ENCODE results near the gene TMEM218.

TMEM218 gene

DNA sequence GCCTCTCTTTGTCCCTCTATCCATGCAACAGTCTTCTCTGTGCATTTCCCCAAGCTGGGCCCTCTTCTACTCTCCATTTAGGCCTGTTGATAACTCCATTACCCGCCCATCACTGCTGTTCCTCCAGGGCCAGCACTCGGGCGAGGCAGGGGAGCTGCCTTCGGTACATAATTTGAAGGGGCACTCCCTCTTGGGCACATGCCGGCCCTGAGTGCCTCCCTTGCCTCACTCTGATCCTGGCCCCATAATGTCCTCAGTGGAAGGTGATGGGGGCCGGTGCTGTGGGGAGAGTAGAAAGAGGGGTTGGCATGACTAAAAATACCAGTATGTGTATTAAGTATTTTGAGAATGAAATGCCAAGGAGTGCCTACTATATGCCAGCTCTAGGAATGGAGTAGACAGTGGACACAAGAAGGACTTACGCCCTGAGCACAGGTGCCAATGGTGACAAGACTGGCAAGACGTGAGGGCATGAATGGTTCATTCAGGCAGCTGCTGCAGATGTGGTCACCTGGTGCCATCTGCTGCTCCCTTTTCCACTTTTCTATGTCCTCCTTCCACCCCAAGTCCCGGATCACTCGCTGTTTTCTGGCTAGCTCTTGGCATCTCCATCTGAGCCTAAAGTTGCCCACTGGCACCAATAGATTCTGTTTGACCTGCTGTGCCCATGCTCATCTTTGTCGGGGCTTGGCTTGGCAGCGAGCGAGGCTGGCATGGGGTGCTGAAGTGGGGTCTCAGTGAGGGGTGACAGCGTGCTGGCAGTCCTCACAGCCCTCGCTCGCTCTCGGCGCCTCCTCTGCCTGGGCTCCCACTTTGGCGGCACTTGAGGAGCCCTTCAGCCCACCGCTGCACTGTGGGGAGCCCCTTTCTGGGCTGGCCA, 22.6 kb downstream of the TMEM218 start:
- no peak for DNase-seq

DNA sequence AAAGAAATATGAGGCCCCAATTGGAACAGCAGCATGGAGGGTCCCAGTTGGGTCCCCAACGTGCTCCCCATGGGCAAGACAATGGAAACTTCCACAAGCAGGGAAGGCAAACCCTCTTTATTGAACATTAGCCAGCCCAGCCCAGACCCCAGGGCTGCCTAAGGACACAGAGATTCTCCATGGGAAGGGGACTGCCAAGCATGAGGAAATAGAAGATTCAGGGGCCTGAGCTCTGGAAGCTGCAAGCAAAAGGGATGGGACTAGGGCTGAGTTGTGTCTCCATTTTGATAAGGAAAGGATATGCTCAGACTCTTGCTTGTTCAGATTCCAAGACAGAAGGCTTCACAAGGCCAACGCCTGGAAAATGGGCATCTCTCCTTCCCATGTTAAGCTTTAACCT, 23.3 kb downstream of the TMEM218 start:
- DNase-seq = no peak

DNA sequence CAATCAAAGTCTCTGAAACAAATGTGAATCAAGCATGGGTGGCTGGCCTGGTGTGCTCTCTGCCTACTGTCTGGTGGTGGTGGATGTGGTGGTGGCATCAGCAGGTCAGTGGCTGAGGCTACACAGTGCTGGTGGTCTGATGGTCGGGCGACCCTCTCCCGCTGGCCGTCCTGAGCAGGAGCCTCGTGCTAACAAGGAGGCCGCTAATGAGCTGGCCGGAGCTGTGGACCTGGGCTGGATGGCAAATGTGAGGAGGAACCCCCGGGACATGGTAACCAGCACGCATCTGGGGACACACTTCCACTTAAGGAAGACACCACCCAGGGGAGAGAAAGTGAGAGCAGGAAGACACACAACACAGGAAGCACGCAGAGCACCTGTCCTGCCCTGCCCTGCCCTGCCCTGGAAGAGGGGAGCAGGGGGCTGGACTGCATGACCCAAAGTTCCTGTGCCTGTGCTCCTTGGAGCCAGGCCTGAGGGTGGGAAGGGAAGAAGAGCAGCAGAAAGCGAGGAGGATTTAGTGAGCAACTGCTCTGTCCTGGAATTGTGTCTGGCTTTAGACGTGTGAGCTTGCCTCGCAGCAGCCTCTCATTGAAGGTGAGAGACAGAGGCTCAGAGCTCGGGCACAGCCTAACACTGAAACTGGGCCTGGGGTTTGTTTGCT, 24.7 kb downstream of the TMEM218 start:
- no peak for DNase-seq

DNA sequence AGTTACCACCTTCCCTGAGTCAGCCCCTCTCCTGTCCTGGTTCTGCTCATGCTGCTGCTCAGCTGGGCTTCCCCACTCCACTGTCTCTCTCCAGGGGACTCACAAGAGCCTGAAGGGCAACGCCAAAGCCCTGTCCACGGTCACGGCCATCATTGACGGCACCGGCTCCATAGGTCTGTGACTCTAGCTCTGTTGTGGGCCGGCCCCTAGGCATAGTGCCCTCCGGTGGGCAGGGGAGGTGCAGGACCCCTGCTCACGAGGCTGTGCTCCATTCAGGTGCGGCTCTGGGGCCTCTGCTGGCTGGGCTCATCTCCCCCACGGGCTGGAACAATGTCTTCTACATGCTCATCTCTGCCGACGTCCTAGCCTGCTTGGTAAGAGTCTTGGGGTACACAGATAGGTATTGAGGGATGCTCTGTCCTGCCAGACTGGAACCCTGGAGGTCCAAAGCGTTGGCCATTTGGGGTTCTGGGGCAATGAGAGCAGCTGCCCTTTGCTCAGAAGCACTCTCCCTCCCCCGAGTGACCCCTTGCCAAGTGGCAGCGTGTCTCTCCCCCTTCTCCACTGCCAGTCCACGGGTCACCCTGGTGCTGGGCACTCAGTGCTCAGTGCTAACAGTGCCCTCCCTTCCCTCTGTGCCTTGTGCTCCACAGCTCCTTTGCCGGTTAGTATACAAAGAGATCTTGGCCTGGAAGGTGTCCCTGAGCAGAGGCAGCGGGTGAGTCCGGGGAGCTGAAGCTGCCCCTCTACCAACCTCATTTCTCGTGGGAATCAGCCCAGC, 25.9 kb downstream of the TMEM218 start:
- DNase-seq = no peak

DNA sequence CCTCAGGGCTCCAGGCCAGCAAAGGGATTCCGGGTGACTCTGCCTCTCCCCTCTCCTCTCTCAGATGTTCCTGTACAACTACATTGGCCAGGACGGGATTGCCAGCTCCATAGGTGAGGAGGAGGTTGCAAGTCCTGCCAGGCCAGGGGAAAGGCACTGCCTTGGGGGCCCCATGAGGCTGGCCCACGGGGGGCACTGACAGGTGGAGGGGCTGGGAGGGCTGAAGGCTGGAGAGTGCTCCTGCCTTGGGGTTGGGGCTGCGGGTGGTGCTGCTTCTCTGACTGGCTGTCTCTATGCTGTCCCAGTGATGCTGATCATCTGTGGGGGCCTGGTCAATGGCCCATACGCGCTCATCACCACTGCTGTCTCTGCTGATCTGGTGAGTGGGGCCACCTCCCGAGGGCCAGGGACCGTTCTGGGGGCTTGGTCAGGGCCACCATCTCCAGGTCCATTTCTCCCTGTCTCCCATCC, 26.6 kb downstream of the TMEM218 start:
- DNase-seq = no peak

DNA sequence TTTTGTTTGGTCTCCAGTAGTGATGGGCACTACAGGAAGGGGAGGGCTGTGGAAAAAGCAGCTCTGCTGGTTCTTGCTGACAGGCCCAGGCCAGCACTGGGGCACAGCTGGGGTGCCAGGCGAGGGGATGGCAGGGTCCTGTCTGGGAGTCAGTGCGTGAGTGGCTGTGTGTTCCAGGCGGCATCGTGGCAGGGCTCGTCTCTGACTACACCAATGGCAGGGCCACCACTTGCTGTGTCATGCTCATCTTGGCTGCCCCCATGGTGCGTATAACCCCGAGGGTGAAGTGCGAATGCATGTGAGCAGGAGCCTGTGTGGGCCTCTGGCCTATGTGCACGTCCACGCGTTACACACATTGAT, 27.4 kb downstream of the TMEM218 start:
- DNase-seq = no peak

DNA sequence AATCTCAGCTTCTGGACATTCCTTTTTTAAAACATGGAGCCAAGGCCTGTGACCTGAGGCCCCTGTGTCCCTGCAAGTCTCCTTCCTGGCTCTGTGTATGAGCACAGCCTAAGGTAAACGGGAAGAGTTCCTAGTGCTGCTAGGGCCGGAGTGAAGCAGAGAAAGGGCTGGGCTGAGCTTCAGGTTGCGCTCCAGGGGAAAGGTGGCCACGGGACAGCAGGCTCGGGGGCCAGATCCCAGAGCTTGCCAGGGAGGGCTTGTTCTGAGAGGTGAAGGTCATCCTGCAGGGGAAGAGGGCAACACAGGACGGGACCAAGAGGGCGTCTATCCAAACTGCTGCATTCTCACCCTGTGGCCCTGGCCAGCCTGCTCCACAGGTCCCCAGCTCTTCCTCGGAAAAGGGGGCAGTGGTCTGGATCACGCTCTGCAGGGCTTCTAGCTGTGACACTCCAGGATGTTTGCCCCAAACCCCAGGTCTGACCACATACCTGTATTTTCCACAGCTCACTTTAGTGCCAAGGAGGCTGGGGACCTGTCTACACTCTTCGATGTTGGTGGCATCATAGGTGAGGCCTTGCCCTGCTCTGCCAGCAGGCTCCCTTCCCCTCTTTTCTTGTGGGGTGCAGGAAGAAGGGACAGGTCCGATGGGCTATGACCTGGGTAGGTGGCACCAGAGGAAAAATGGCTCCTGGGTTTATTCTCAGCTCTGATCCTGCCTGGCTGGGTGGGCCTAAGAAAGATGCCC, 27.9 kb downstream of the TMEM218 start:
- no peak for DNase-seq

DNA sequence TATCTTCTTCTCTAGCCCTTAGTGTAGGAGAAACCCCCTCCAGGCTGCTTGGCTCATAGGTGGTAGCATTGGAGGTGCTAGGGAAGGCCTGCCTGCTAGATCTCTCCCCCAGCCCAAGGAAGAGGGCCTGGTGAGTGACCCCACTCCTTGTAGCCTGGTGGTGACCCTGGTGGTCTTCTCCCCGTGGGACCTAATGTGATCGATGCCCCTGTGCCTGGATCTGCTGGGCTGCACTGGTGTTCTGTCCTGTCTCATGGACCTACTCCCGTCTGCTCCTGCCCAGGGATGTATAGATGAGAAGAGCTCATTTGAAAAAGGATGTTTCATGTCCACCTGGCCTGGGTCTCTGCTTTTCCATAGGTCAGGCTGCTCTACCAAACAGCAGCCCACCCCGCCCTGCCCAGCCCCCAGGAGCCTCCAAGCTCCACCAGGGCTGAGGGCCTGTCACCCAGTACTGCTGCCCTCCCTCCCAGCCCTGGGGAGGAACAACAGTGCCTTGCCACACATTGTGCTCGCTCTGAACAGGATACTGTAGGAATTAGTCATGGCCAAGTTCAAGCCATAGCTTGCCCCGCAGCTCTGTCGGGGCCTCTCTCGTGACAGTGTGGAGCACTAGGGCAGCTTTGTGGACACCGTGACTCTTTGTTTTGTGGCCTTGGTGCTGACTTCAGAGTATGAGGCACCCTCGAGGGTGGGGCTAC, 28.7 kb downstream of the TMEM218 start:
- DNase-seq = no peak

DNA sequence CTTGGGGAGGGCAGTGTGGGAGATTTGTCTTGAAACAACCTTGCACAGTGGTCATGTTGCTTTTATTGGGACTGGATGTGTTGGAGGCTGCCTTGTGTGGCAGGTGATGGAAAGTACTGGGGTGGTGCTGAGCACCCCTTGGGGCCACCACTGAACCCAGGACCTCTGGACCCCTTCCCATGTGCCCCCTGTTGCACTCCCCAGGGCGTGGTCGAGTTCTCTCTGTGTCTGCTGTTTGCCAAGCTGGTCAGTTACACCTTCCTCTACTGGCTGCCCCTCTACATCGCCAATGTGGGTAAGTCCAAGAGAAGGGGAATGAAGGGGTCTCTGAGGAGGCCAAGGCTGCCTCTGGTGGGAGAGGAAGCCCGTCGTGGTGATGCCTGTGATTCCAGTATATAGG, 29.4 kb downstream of the TMEM218 start:
- DNase-seq = no peak

DNA sequence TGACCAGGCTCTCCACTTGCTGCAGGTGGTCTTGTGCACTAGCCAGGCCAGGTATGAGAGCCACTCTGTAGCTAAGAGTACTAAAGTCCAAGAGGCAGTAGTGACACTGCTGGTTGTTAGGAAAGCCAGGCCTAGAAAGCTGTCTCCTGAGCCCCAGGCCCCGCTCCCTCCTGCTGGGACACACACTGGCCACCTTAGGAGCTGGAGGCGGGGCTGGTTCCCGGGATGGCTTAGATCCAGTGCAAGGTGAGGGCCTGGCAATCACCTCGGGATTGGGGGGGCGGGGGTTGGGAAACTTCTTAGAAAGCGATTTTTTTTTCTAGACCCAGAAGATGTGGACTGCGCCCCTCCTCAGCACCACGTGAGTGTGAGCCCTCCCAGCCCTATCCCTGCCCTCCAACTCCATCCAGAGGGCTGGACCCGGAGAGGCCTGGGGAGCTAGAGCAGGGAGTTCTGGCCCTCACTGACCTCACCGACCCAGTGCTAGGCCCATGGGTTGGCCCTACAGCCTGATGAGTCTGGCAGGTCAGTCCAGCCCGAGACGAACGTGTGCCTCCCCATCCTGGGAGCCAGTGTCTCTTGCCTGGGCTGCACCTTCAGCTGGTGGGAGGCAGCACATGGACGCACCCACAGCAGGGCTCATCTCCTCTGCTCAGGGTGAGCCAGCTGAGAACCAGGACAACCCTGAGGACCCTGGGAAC, 30.2 kb downstream of the TMEM218 start:
- DNase-seq = no peak

DNA sequence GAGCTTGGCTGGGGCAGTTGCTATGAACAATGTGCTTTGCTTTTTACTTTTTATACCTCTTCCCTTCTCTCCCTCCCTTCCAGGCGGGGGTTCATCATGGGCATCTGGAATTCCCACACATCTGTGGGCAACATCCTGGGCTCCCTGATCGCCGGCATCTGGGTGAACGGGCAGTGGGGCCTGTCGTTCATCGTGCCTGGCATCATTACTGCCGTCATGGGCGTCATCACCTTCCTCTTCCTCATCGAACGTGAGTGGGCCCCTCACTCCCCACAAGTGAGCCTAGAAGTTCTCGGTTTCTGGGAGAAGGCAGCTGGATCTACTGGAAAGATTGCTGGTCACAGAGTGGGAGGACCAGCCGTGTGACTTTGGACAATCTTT, 30.9 kb downstream of the TMEM218 start:
- no peak for DNase-seq

DNA sequence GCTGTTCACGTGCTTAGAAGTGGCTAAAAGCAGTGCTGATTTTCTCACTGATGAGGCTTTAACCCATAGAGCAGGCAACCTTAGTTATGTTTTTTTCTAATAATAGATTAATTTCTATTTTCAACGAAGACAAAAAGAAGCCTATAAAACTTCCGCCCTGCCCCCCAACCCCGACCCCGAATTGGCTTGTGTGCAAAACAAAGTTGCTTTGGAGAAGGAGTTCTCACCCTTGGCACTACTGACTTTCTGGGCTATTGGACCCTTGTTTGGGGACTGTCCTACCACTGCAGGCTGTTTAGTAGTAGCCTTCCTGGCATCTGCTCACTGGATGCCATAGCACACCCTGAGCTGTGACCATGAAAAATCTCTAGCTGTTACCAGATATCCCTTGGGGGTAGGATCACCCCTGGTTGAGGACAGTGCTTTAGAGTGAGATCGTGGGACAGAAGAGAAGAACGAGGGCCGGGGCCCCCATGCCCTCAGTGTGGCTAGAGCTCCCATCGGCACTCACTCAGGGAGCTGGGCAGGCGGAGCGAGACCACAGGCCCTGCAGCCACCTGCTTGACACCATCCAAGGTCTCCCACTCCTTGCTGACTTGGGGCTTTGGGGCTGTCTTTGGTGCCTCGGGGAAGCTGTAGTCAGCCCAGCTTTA, 31.4 kb downstream of the TMEM218 start:
- DNase-seq = no peak

DNA sequence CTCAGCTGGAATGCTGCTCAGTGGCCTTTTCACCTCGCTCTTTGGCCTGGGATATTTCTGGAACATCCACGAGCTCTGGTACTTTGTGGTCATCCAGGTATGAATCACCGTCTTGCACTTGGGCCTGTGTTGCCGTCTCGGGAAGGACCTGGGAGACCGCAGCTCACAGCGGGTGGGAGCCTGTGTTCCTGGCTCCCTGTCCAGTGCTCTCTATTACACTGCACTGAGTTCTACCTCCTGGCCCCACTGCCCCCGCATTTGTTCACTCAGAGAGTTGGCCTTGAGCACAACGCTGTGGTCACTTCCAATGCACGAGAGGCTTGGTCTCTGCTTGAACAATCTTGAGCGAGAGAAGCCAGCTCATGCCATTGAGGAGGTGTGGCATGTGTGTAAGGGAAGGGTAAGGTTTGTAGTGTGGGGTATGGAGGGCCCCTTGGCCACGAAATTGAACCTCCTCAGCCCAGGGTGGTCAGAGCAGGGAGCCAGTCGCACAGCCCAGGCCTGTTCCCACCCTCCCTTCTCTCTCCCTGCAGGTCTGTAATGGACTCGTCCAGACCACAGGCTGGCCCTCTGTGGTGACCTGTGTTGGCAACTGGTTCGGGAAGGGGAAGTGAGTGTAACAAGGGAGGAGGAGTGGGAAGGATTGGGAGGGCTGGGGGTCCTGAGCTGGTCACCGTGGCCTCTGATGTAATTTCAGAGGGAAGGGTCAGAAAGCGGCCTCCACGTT, 32.1 kb downstream of the TMEM218 start:
- no peak for DNase-seq

DNA sequence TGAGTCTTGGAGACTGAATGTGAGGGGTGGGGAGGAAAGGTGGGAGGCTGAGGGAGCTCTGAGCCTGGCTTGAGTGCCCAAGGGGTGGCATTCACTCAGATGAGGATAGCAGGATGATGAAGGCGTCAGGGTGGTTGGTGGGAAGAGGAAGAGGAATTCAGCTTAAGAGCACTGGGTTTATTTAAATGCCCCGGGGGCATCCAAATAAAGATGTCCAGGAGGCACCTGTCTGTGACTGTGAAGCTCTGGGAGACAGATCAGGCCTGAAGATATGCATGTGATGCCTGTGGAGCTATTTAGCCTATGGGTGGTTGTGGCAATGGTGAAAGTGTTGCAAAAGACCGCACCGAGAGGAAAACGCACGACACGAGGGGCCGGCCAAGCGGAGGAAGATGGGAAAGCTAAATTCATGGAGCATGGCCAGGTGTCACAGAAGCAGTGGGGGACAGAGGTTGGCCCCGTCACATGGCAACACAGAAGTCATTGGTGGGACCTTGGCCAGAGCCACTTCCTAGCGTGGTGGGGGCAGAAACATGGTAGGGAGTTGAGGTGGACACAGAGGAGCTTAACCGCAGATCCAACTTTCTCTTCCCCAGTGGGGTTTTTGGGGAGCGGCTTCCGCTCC, 32.8 kb downstream of the TMEM218 start:
- no peak for DNase-seq

DNA sequence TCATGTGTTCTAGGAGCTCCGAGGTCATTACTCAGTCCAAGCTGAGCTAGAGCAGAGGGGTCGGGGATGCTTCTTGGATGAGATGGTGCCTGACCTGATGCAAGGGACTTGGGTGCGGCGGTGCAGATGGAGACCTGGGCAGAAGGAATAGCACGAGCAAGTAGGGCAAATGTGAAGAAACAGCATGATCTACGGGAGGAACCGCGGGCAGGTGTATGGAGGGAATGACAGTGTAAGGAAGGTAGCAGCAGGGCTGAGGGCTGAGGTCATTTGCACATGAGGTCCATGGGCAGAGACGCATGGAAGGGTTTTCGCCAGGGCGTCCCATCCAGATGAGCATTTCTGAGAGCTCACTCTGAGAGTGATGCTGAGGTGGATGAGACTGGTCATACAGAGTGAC, 33.4 kb downstream of the TMEM218 start:
- DNase-seq = no peak

DNA sequence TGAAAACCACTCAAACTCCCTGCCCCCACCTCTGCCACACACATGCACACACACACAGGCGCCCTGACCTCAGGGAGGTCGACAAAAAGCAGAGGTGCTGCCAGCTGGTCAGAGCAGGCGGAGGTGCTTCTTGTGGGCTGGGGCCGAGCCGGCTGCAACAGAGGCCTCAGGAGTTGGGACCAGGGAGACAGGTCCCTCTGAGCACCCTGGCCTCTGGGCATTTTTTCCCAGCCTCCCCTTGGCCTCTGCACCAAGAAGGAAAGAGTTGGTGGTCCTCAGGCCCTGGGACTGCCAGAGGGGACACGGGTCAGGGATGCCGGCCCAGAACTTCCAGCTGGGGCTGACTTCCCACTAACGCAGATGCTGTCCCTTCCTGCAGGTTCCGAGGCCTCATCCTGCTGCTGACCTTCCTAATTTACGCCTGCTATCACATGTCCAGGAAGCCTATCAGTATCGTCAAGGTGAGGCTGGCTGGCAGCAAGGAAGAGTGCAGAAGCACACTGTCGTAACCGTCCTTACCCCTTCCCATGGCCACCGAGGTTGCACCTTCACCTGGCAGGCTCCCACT, 35.0 kb downstream of the TMEM218 start:
- DNase-seq = no peak

DNA sequence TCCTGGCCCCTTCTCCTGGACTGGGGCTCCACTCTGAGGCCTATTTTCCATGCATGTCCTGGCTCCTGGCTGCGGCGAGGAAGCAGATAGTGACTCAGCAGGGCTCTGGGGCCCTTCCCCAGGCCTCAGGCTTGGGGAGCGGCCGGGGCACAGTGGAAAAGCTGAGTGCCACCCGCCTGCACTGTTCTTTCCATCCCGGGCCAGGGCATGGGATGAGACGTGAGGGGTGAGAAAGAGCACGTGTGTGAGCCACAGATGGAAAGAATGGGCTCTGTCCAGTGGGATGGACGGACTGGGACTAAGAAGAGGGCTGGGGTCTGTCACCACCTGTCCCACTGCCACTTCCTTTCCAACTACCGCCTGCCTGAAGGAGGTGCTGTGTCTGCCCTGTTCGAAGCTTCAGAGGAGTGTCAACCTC, 35.5 kb downstream of the TMEM218 start:
- no peak for DNase-seq

DNA sequence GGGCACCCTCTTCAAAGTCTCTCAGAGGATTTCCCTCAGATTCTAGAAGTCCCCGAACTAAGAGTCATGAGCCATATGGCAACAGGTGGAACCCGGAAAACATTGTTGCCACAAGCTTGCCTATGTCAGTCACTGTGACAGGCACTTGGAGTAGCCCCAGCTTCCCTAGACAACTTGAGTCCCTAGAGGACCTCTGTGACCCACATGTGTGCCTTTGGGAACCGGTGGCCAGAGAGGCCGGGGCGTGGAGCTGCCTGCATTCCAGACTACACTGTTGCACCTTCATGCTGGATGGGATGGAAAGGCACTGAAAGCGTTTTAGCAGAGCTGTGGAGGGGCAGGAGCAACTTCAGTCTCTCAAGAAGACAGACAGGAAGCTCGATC, 36.2 kb downstream of the TMEM218 start:
- no peak for DNase-seq

DNA sequence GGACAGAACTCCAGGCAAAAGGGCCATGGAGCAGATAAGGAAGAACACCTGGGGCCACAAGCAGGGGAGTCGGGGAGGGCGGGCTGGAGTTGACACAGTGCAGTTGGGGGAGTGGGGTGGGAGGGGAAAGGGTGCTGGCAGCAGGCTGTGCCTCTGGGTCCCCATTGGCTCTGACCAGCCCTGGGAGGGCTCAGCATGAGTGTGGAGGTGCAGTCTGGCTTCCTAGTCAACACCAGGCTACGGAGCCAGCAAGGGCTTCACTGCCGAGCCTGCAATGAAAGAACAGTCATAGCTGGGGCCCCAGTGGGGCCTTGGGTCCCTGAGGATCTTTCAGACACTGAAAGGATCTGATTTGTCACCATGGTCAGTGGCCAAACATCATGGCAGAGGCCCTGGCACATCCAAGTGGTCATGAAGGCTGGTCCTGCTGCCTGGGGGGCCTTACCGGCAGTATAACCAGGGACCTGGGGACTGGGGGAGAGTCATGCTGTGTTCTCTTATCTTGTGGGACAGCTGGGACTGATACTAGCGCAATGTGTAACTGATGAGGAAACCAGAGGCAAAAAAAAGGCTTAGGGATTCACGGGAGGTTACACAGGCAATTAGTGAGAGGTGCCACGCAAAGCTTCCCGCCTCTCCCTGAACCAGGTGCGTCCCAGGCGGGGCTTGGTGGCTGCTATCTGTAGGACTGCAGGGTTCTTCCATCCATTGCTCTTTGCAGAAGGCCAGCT, 36.8 kb downstream of the TMEM218 start:
- DNase-seq = no peak

All from SHP77 treated with DMSO at 0.1 percent for 48 hours (cell line).